SK-N-MC (cell line): ENCODE data around the gene PRPH.

Experiments used
- EZH2 ChIP-seq: fragments of 200-600 bp; sonication (generic); IDR thresholded peaks from one replicate; pipeline ENCODE4 v1.6.1; 2017; ENCODE audit warnings: antibody characterized with exemption
- POLR2AphosphoS5 ChIP-seq: IDR thresholded peaks from 2 replicates; pipeline ENCODE4 v1.6.1; 2012; ENCODE audit warnings: mild to moderate bottlenecking, low read depth, low read length, borderline replicate concordance

DNA sequence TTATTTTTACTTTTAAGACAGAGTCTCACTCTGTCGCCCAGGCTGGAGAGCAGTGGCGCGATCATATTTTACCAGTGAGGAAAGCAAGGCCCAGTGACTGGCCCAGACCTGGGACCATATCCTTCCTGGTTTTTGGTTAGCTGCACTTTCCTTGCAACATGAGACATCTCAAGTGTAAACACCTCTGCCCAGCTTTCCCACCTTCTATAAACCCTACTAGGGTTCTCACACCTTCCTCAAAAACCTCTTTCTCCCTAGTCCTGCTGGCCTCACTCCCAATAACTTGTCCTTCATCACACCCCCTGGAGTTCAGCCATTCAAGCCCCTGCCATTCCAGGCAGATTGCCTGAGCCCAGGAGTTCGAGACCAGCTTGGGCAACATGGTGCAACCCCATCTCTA lies 10.3 kb upstream of the PRPH start:
- no peak for TF ChIP-seq EZH2
- no peak for TF ChIP-seq POLR2AphosphoS5
